EH (cell line): ENCODE results near the gene TTC4.

Source experiments
- DNase-seq: peaks from one replicate; pipeline ENCODE4 v3.0.0-alpha.2; 2015; ENCODE audit warnings: low read depth

TTC4 gene, protein sequence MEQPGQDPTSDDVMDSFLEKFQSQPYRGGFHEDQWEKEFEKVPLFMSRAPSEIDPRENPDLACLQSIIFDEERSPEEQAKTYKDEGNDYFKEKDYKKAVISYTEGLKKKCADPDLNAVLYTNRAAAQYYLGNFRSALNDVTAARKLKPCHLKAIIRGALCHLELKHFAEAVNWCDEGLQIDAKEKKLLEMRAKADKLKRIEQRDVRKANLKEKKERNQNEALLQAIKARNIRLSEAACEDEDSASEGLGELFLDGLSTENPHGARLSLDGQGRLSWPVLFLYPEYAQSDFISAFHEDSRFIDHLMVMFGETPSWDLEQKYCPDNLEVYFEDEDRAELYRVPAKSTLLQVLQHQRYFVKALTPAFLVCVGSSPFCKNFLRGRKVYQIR

DNA sequence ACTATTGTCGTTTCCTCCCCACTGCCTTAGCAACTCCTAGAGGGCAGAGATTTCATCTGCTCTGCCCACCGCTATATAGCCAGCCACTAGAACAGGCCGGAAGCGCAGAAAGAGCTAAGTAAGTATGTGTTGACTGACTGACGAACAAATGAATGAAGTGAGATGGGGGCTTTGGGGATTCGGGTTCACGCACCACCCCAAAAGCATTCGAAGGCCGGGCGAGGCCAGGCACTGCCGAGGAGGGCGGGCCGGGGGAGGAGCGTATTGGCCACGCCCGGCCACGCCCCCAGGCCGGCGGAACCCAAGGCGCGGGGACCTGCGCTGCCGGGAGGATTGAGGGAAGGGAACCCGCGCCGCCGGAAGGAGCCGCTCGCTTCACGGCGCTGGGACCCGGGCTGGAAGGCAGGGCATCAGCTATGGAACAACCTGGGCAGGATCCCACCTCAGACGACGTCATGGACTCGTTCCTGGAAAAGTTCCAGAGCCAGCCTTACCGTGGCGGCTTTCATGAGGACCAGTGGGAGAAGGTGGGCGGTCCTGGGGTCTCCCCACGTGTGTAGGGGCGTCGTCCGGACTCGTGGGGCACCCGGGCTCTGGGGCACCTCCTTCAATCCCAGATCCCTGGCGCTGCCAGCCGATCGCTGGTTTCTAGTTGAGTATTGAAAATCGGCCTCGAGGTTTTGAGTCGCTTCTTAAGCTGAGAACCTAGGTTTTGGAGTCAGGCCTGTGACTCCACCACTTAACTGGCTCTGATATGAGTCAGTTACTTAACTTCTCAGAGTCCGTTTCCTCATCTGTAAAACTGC, at the start of gene TTC4:
TSS of gene TTC4 (plus strand) at position 369 of the 806 bp plus-strand sequence. CDS start at position 417, 48 bp downstream.
- peak; percentile 77 for DNase-seq

DNA sequence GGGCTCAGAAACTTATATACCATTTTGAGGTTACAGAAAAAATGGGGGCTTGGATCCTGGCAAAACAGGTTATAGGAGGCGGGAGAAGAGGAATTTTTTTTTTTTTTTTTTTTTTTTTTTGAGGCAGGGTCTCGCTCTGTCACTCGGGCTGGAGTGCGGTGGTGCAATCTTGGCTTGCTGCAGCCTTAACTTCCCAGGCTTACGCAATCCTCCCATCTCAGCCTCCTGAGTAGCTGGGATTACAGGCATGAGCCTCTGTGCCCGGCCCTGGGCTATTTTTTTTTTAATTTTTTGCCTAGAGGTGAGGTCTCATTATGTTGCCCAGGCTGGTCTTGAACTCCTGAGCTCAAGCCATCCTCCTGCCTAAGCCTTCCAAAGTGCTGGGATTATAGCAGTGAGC, 49.3 kb upstream of the TTC4 start:
- DNase-seq: no peak

DNA sequence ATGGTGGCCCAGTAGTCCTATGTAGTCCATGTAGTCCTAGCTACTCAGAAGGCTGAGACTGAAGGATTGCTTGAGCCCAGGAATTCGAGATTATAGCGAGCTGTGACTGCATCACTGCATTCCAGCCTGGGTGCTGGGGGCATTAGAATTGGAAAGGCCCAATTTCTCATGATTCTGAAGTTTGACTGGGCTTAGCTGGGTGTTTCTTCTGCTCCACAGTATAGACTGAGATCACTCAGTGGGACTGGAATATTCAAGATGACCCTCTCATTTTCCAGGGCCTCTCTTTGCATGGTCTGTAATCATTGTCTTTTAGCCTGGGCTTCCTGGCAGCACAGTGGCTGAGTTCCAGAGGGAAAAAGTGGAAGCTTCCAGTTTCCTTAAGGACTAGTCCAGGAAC, 47.9 kb upstream of the TTC4 start:
- DNase-seq: peak; percentile 7

DNA sequence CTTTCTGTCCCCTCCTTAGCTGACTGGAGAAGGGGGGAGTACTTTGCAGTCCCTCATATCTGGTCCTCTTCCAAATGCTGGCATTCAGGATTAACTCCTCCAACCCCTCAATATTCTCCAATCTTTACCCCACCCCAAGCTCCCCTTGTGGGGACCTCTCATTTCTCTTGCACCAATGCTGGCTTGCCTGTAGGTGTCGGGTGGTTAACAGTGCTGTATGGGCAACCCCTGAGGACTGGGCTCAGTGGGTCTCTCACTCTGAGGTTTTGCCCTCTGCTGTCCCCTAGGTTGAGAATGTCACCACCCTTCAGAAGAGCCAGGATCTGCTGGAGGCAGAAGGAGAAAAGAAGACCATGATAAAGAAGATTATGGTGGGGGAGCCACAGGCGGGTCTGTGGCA, 47.1 kb upstream of the TTC4 start:
- no peak for DNase-seq

DNA sequence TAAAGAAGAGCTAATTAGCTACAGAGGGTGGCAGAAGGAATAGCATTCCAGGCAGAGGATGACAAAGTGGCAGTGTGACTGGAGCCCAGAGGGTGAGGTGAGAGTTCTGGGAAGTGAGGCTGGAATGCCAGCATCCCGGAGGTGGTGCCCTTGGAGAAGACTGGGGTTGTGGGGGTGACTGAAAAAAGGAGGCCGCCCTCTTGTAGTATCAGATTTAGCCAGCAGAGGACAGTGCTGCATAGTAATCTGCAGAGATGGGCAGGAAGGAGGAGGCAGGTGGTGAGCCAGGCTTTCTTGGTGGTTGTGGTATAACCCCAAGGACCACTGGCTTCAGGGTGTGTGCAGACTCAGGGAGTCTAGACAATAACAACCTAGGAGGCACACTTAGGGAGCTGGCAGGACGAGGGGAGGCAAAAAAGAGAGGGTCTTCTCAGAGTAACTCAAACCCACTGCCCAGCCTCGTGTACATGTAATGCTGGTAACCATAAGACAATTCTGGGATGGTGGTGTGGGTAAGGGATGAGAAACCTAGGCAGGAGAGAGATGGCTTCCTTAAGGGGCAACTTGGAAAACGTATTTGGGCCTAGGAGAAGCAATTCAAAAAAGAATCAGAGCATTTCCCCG, 43.6 kb upstream of the TTC4 start:
- DNase-seq: peak; percentile 64

DNA sequence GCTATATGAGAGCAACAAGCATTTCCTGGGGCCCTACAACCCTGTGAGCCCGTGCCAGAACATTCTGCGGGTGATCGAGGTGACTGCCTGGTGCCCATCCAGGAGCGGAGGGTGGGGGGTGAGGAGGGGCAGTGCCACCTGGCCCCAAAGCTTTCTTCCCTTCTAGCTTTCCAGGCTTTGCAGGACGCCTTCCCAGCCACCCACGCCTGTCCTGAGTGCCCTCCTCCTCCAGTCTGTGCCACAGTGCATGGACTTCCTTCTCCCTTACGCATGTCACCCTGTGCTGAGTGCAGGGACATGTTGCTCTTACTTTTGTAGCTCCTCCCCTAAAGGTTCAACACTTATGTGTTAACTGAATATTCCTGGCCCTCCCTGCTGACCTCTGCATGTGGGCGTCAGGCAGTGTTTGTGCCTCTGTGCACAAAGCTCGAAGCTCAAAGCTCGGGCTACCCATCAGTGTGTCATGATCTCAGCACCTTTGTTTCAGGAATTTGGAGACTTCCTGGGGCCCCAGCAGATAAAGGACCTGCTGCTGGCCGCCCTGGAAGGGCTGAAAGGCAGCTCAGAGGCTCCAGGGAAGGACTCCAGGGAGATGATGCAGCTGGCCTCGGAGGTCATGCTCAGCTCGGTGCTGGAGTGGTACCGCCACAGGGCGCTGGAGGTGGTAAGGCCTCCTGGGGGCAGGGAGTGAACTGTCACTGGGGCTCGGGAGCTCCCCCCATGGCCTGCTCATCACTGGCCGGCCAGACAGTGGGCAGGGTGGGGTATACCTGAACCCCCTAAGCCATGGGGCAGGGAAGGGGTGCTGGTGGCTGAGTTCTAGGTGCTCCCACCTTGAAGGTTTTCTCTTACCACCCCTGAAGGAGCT, 36.7 kb upstream of the TTC4 start:
- no peak for DNase-seq

DNA sequence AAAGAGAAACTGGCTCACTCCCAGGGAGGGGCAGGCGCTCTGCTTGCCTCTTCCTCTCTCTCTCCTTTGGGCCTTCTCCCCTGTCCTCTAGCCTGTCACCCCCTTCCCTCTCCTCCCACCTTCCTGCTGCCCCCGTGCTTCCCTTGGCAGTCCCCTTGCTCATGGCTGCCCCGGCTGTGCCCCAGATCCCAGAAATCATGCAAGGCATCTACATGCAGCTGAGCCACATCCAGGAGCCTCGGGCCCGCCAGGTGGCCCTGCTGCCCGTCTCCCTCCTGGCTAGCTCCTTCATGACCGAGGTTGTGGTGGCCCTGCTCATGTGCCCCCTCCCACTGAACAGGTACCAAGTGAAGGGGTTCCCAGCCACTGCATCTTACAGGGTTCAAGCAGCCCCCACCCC, 36.0 kb upstream of the TTC4 start:
- no peak for DNase-seq

DNA sequence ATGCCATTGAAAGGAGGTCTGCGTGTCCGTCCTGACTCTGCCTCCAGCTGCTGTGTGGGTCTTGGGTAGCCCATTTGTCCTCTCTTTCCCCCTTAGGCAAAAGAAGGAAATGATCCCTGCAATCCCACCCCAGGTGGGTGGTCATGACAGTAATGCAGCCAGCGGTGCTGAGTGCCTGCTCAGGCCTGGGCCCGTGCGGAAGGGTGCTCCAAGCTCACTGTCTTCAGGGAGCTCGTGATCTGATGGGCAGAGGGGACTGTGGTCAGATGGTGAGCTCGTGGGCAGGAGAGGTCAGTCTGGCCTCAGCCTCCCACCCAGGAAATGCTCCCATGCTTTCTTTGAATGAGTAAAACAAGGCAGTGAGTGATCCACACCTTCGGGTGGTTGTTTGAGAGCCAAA, 35.3 kb upstream of the TTC4 start:
- no peak for DNase-seq

DNA sequence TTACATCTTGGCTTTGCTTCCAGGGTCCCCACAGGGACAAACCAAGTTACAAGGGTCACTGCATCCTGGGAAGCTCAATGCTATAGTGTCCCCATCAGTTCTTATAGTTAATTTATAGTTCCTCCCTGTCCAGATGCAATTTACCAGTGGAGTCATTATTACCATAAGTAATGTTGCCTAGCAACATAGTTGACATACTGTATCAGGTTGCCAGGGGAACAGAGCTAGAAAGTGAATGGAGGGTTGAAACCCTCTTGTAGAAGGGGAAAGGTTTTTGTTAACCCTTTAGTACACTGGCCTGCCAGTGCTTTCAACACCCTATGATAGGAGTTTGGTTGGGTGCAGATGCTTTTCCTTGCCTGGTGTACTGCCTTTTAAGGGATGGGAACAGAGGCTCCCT, 34.3 kb upstream of the TTC4 start:
- DNase-seq: peak; percentile 11

DNA sequence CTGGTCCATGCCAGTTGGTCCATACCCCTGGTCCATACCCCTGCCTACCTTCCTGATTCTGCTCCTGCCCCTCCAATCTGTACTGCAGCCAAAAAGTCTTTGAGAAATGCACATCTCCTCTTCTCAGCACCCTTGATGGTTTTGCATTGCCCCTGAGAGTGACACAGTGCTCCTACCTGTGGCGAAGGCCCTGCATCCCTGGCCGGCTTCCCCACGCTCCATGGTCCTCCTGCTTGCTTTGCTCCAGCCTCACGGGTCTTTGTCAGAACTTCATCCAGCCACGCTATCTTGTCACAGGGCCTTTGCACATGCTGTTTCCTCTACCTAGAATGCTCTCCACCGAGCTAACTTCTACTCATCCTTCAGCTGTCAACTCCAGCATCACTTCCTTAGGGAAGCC, 32.2 kb upstream of the TTC4 start:
- no peak for DNase-seq

DNA sequence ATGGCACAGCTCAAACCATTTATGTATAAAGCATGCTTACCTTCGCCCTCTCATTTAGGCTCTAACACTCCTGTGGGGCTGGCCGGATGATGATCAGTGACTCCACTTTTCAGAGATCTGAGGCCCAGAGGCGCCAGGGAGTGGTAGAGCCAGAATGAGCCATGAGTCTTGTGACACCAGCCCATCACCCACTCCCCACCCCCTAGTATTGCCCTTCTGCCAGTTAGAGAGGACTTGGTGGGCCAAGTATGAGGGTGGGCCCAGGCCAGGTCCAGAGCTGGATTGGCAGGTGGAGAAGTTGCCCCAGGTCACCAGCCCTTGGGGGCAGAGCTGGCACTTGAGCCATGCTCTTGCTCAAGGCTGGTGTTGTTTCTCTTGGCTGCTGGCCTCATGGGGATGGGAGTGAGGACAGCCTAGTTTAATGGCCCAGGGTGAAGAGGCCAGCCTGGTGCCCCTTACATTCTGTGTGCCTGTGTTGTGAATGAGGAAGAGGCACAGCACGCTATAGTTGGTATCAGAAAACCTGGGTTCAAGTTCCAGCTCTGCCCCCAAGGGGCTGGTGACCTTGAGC, 30.2 kb upstream of the TTC4 start:
- DNase-seq: no peak

DNA sequence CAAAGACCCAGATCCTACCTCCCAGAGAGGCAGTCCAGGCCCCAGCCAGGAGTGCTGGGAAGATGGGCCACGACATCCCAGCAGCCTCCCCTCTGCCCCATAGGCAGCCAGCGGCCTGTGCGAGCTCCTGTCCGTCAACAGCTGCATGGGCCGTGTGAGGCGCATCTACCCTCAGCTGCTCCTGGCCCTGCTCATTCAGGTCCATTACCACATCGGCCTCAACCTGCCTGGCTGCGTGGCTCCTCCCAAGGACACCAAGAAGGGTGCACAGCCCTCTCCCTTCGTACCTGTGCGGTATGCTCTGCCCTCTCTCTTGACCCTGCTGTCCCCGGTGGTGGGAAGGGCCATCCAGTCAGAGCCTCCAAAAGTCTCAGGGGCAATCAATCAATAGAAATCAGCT, 29.5 kb upstream of the TTC4 start:
- no peak for DNase-seq

DNA sequence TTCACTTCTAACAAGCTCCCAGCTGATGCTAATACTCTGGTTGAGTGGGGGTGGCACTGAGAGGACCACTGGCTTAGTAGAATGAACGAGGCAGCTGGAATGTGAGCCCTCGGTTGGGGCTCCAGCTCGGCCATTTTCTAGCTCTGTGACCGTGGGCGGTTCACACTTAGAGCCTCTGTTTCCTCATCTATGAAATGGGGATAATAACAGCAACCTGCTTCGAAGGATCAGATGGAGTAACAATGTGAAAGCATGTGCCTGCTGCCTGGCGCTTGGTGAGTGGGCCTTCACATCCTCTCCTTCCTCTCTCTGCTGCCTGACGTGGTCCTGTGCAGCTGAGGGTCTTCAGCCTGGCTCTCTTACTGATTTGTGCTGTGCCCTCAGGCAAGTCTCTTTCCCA, 20.9 kb upstream of the TTC4 start:
- no peak for DNase-seq

DNA sequence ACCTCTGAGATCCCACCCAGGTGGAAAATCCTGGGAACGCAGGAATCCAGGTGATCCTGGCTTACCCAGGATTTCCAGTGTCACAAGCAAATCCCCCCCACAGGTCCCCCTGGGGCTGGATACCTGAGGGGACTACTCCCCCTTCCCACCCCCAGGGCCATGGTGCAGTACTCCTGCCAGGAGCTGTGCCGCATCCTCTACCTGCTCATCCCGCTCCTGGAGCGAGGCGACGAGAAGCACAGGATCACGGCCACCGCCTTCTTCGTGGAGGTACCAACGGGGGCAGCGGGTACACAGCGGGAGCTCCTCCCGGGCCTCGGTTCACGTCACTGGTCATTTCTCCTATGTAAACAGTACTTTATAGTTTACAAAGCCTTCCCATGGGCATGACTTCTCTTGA, 20.4 kb upstream of the TTC4 start:
- no peak for DNase-seq

DNA sequence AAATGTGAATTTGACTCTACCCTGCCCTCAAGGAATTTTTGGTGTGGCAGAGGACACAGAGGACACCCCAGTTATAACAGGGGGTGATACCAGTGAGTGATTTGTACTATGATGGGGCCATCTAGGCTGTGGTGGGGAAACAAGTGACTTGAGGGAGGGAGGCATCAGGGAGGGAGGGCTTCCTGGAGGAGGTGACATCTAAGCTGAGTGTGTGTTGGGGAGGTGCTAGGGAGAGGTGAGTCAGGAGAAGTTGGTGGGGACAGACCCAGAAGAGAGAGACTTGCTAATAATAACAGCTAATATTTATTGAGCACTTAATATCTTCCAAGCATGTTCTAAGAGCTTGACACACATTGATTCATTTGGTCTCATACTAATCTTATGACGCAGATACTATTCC, 19.9 kb upstream of the TTC4 start:
- DNase-seq: no peak

DNA sequence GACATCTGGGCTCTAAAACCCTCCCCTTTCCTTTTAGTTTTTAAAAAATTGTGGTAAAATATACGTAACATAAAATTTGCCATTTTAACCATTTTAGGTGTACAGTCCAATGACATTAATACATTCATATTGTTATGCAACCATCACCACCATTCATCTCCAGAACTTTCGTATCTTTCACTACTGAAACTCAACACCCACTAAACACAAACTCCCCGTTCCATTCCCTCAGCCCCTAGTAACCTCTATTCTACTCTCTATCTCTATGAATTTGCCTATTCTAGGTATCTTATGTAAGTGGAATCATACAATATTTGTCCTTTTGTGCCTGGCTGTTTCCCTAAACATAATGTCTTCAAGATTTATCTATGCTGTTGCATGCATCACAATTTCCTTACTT, 19.4 kb upstream of the TTC4 start:
- DNase-seq: no peak

DNA sequence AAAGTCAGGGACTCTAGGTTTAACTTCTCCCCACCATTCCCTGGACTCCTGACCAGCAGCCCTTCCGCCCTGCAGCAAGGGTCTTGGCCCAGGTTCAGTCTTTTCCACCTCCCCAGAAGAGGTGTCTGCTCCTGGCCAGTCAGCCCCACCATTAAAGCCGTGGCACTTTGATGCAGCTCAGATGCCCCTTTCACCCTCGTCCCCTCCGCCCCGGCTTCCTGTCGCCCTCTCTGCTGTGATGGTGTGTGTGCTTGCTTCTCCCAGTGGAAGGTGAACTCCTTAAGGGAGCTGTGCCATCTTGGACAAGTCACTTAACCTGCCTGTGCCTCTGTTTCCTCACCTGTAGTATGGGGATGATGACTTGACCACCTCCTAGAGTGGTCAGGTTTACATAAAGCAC, 17.8 kb upstream of the TTC4 start:
- DNase-seq: no peak

DNA sequence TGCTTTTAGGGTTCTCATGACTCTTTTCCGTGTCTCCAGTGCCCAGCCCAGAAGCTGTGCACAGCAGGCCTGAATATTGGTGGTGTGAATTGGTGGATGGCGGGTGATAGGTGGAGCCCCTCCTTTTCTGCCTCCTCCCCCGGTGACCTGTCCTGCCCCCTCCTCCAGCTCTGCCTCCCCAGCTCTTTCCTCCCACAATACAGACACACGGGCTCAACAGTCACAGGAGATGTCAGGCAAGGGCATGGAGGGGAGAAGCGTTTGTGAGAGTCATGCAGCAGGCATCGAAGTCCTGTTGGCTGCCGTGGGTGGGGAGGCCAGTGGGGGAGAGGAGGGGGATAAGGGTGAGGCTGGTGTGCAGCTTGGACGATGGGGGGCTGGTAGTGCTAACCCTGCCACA, 17.3 kb upstream of the TTC4 start:
- DNase-seq: no peak

DNA sequence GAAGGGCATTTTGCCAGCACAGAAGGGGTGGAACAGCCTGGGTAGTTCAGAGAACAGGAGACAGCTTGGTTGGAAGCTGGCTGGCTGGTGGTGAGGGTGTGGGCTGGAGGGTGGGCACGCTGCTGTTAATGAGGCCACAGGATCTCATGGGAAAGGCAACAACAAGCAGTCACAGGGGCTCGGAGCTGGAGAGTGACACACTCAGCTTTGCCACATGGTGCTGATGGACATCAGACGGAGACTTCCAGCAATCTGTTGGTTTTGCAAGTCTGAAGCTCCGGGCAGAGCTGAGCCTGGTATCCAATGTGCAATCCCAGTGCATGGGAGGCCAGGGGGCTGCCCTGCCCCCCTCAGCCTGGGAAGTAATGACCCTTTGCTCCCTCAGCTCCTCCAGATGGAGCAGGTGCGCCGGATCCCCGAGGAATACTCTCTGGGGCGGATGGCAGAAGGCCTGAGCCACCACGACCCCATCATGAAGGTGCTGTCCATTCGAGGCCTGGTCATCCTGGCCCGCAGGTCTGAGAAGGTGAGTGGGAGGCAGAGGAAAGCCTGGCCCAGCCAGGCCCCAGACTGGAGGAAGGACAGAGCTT, 15.6 kb upstream of the TTC4 start:
- no peak for DNase-seq

DNA sequence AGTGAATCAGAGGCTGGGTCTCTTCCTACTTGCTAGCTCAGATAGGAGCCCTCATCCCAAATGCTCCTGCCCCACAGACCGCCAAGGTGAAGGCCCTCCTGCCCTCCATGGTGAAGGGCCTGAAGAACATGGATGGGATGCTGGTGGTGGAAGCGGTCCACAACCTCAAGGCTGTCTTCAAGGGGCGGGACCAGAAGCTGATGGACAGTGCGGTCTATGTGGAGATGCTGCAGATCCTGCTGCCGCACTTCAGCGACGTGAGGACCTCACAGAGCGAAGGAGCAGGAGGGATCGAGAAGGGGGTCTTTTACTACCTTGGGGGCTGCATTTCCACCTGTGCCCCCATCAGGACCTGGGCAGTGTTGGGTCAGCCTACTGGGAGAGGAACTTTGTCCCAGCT, 14.6 kb upstream of the TTC4 start:
- no peak for DNase-seq

DNA sequence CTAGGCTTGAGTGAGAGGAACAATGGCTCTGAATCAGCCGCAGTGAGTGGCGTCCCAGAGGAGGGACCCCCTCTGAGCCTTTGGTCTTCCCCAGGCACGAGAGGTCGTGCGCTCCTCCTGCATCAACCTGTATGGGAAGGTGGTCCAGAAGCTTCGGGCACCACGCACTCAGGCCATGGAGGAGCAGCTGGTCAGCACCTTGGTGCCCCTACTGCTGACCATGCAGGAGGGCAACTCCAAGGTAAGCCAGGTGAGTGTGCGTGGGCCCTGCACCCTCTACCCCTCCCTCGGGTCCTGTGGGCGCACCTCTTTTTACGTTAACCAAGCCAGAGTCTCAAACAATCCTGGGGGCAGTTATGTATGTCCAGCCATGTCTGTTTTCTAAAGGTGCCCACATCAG, 13.7 kb upstream of the TTC4 start:
- DNase-seq: no peak
